Stomach (tissue), 4 donors: ENCODE data around the gene ARPIN.
"Not testable (repeated sequence)": the region's sequence is repeated elsewhere in the genome, so short reads cannot be mapped to it uniquely, and the experiment has no call there.

ENCODE experiments used
- CTCF ChIP-seq, 7 experiments: fragments of 450-650 bp in 4 of 7; fragments of 200-600 bp in 3 of 7; sonication (generic) in 3 of 7; IDR thresholded peaks; one replicate each; pipeline ENCODE4 v1.5.1; 2016 to 2019; ENCODE audit warnings: antibody characterized with exemption in 7 of 7, control low read depth in 2 of 7, mild to moderate bottlenecking in 1 of 7
- POLR2A ChIP-seq, 4 donors: fragments of 450-650 bp; IDR thresholded peaks; one replicate each; pipeline ENCODE4 v1.6.1; 2016; ENCODE audit warnings: antibody characterized with exemption in 4 of 4, control low read depth in 2 of 4, mild to moderate bottlenecking in 1 of 4, moderate library complexity in 1 of 4
- POLR2AphosphoS5 ChIP-seq, 3 donors: sonication (generic); formaldehyde crosslinking; IDR thresholded peaks; one replicate each; pipeline ENCODE4 v1.6.1; 2016; ENCODE audit warnings: antibody characterized with exemption in 3 of 3

- not testable (repeated sequence) for TF ChIP-seq CTCF, POLR2AphosphoS5, POLR2A (IDR thresholded peaks at IDR 0.05)
Observed at GRCh38 chr15:89854863-89855262, 57.9 kb downstream of the ARPIN start.
